A673 (cell line): Measurements from ENCODE around the gene GPR137. TPM values are rescaled to one million over a fixed set of nuclear protein-coding genes. Genes with fewer than 3 reads are reported as not detected.
"Not testable (repeated sequence)": the region's sequence is repeated elsewhere in the genome, so short reads cannot be mapped to it uniquely, and the experiment has no call there.

Experiments used
- BruUV-seq: library from RNA; stranded (reverse); fragments of 400-500 nt; replicated peaks from 2 replicates; lab custom pipeline; 2021; lab: Mats Ljungman, UMichigan
- CTCF ChIA-PET: fragments of 300-600 bp; sonication (Branson Sonifier 250); formaldehyde crosslinking; loops from one replicate; lab custom pipeline; 2022; ENCODE audit warnings: antibody characterized with exemption; lab: Charles Lee
- POLR2A ChIA-PET: fragments of 300-600 bp; sonication (Branson Sonifier 250); formaldehyde crosslinking; loops from one replicate; lab custom pipeline; 2022; ENCODE audit warnings: antibody characterized with exemption; ENCODE audit not compliant: low non-redundant PET; lab: Charles Lee
- DNase-seq: peaks from one replicate; pipeline ENCODE4 v3.0.0-alpha.2; 2015; ENCODE audit warnings: low spot score
- H3K27ac ChIP-seq: fragments of 200-600 bp; sonication (generic); 2 replicates; pipeline ENCODE4 v1.5.1; 2016; ENCODE audit warnings: mixed run types, low read depth, mild to moderate bottlenecking, mixed read lengths, antibody characterized with exemption, low read length; ENCODE audit not compliant: poor library complexity, severe bottlenecking
- H3K27me3 ChIP-seq: fragments of 200-600 bp; sonication (generic); replicated peaks from 2 replicates; pipeline ENCODE4 v1.6.1; 2017; ENCODE audit warnings: mixed run types, low read depth, mild to moderate bottlenecking, mixed read lengths, antibody characterized with exemption, low read length; ENCODE audit not compliant: insufficient read depth, poor library complexity
- H3K36me3 ChIP-seq: fragments of 200-600 bp; sonication (generic); 2 replicates; pipeline ENCODE4 v1.6.1; 2016; ENCODE audit warnings: mixed run types, mild to moderate bottlenecking, mixed read lengths, antibody characterized with exemption, low read length; ENCODE audit not compliant: insufficient read depth, poor library complexity, severe bottlenecking
- H3K4me1 ChIP-seq: fragments of 200-600 bp; sonication (generic); 2 replicates; pipeline ENCODE4 v1.6.1; 2017; ENCODE audit warnings: mixed run types, mild to moderate bottlenecking, mixed read lengths, antibody characterized with exemption, low read length; ENCODE audit not compliant: insufficient read depth, poor library complexity, severe bottlenecking
- H3K4me3 ChIP-seq: fragments of 200-600 bp; sonication (generic); 2 replicates; pipeline ENCODE4 v1.5.1; 2016; ENCODE audit warnings: low read depth, mixed run types, mild to moderate bottlenecking, mixed read lengths, low read length; ENCODE audit not compliant: poor library complexity, severe bottlenecking
- H3K9me3 ChIP-seq: fragments of 200-600 bp; sonication (generic); 2 replicates; pipeline ENCODE4 v1.6.1; 2016; ENCODE audit warnings: mixed run types, low read depth, mild to moderate bottlenecking, mixed read lengths, antibody characterized with exemption, low read length; ENCODE audit not compliant: poor library complexity, severe bottlenecking
- CTCF ChIP-seq: fragments of 300-800, 200-600 bp; sonication (generic); conservative IDR thresholded peaks from 2 replicates; pipeline ENCODE4 v1.5.1; 2017; ENCODE audit warnings: low read depth, mild to moderate bottlenecking, antibody characterized with exemption, low read length, moderate library complexity, mixed read lengths
- EZH2 ChIP-seq: fragments of 200-600 bp; sonication (generic); IDR thresholded peaks from 2 replicates; pipeline ENCODE4 v1.6.1; 2017; ENCODE audit warnings: borderline replicate concordance, low read depth, mild to moderate bottlenecking, mixed read lengths, antibody characterized with exemption, low read length; ENCODE audit not compliant: poor library complexity, severe bottlenecking
- intact Hi-C: fragments of 100-400 bp; cut with micrococcal nuclease; formaldehyde crosslinking; loops from one replicate; pipeline ENCODE4 v1.10.0; 2022; ENCODE audit not compliant: unreplicated experiment
- total RNA-seq: library from RNA; stranded (reverse); gene quantifications from 2 replicates; pipeline ENCODE4 v1.2.3, GENCODE V29; 2021

Gene GPR137
- total RNA-seq, 1 experiment from 2014 or later: 47.9 TPM

GRCh38 chr11:64305691-64306562 is 20.3 kb downstream of the GPR137 start:
- DNase-seq: peak; percentile 79

GRCh38 chr11:64306563-64306875 is 20.9 kb downstream of the GPR137 start:
- Histone ChIP-seq H3K4me1 (peaks cover 12% of the 10 kb centered on the region), H3K27me3 (no peaks in the 10 kb centered on the region), H3K27ac (peak overlapping the region; percentile 84), H3K9me3 (no peaks in the 10 kb centered on the region), H3K4me3 (peak overlapping the region; percentile 83), H3K36me3 (peaks cover 4% of the 10 kb centered on the region)
- intact Hi-C loops: no loop called here
- TF ChIP-seq CTCF (no peak), EZH2 (no peak)
- DNase-seq: no peak
- ChIA-PET CTCF (no interaction called here), POLR2A (no interaction called here)
- BruUV-seq: no TSS peak

More at GRCh38 chr11:64305691-64306562, 20.3 kb downstream of the GPR137 start:
- ChIA-PET CTCF (interaction anchor here (0.6 to 0.9 kb wide), 4 partner anchors 16 to 527 kb away, joined by 3 to 6 read pairs (median 4); no protein-coding TSS in a partner anchor), POLR2A (interaction anchor here (0.6 kb wide), 1 partner anchor 112 kb away, joined by 6 read pairs; no protein-coding TSS in a partner anchor)
- Histone ChIP-seq H3K4me3 (peak overlapping the region; percentile 83), H3K27ac (peak overlapping the region; percentile 84), H3K9me3 (no peaks in the 10 kb centered on the region), H3K4me1 (peaks cover 12% of the 10 kb centered on the region), H3K36me3 (peaks cover 4% of the 10 kb centered on the region), H3K27me3 (no peaks in the 10 kb centered on the region)
- BruUV-seq: TSS peak; percentile 39
- TF ChIP-seq CTCF (peak; percentile 61), EZH2 (no peak)
- intact Hi-C loops: loop anchor here (2.0 kb wide), 2 partner anchors 35 to 65 kb away; partner anchors contain the start of gene FKBP2

- Histone ChIP-seq H3K27ac (peak overlapping the region; percentile 84), H3K27me3 (no peaks in the 10 kb centered on the region), H3K9me3 (no peaks in the 10 kb centered on the region), H3K4me3 (peak overlapping the region; percentile 83), H3K4me1 (peaks cover 12% of the 10 kb centered on the region), H3K36me3 (peaks cover 4% of the 10 kb centered on the region)
- no peak for TF ChIP-seq CTCF
- no peak for TF ChIP-seq EZH2
- no peak for DNase-seq
- ChIA-PET CTCF (no interaction called here), POLR2A (no interaction called here)
- intact Hi-C loops: no loop called here
- BruUV-seq: no TSS peak
These were observed 21.4 kb downstream of the GPR137 start for GRCh38 chr11:64306876-64307622.

- CTCF ChIA-PET, BruUV-seq, intact Hi-C loops: not testable (repeated sequence)
These were observed 22.1 kb downstream of the GPR137 start for GRCh38 chr11:64307795-64308194.

More at GRCh38 chr11:64307795-64308194, 22.1 kb downstream of the GPR137 start:
- H3K4me3 ChIP-seq, H3K9me3 ChIP-seq, DNase-seq, POLR2A ChIA-PET, H3K27me3 ChIP-seq, H3K36me3 ChIP-seq: not testable (repeated sequence)
- peak overlapping the region; percentile 14 for H3K27ac ChIP-seq
- H3K4me1 ChIP-seq: peaks cover 12% of the 10 kb centered on the region
